ENCODE data around the gene INAVA. TPM values are rescaled to one million over a fixed set of nuclear protein-coding genes. Genes with fewer than 3 reads are reported as not detected.
"Not testable (repeated sequence)": the region's sequence is repeated elsewhere in the genome, so short reads cannot be mapped to it uniquely, and the experiment has no call there.

Gene INAVA
- total RNA-seq, 6 donors from 2014 or later, result 8.9 to 21.0 (median 16.3) TPM

GRCh38 chr1:200962631-200963030 lies 67.9 kb downstream of the INAVA start:
- Histone ChIP-seq H3K9me3 (no peaks in the 10 kb centered on the region), H3K27ac (no peak overlapping the region), H3K4me3 (no peak overlapping the region), H3K36me3 (no peaks in the 10 kb centered on the region), H3K4me1 (no peaks in the 10 kb centered on the region), H3K27me3 (no peaks in the 10 kb centered on the region)
- DNase-seq (no peak), ATAC-seq (ENCODE audit: low FRiP score in 2 of 2) (no peak)
- 92% methylated on average over 4 of the region's 4 CpGs for WGBS, 2 donors
- TF ChIP-seq POLR2A (IDR thresholded peaks at IDR 0.05) (no peak), POLR2AphosphoS5 (IDR thresholded peaks at IDR 0.05) (no peak), CTCF (IDR thresholded peaks at IDR 0.05) (no peak), EP300 (IDR thresholded peaks at IDR 0.05) (no peak)

- no peaks in the 10 kb centered on the region for H3K9me3 ChIP-seq
- no peak overlapping the region for H3K27ac ChIP-seq
- ATAC-seq (ENCODE audit: low FRiP score in 2 of 2), result no peak
- WGBS, 2 donors, result 83 to 85% methylated on average over 2 of the region's 2 CpGs
- H3K4me3 ChIP-seq, result no peak overlapping the region
- no peak for DNase-seq
- TF ChIP-seq POLR2A (IDR thresholded peaks at IDR 0.05) (no peak), CTCF (IDR thresholded peaks at IDR 0.05) (no peak), EP300 (IDR thresholded peaks at IDR 0.05) (no peak), POLR2AphosphoS5 (IDR thresholded peaks at IDR 0.05) (no peak)
- no peaks in the 10 kb centered on the region for H3K27me3 ChIP-seq
- H3K36me3 ChIP-seq, result no peaks in the 10 kb centered on the region
- no peaks in the 10 kb centered on the region for H3K4me1 ChIP-seq
These were observed 68.4 kb downstream of the INAVA start for GRCh38 chr1:200963076-200963475.

GRCh38 chr1:200963888-200964287 lies 69.2 kb downstream of the INAVA start:
- not testable (repeated sequence) for H3K27me3 ChIP-seq; H3K27ac ChIP-seq; H3K4me3 ChIP-seq; DNase-seq; H3K4me1 ChIP-seq; H3K9me3 ChIP-seq; H3K36me3 ChIP-seq; ATAC-seq (ENCODE audit: low FRiP score in 2 of 2)
- 95 to 97% methylated on average over 11 of the region's 11 CpGs for WGBS, 2 donors

Small RNAs within 50 kb of the gene (small RNA-seq; reads per million reads assigned to genes)
- 0 reads per million in 4 donors for gene RNU6-704P

Other genes starting within 250 kb of the INAVA start
- gene DDX59, start 225.0 kb upstream of the INAVA start, total RNA-seq, result 10 to 100 TPM; 18.4 to 35.6 (median 22.5) TPM
- 10 to 100 TPM; 19.9 to 45.1 (median 28.0) TPM for gene CAMSAP2, start 156.0 kb upstream of the INAVA start, total RNA-seq
- gene GPR25, start 21.9 kb upstream of the INAVA start, total RNA-seq, result under 1 TPM in 3 of 6 donors, not detected in 3; 0.49 to 0.74 (median 0.54) TPM
- 10 to 100 TPM in 1 of 6 donors, 1 to 10 TPM in 5; 3.6 to 18.9 (median 6.1) TPM for gene KIF21B, start 128.8 kb downstream of the INAVA start, total RNA-seq
- under 1 TPM in 3 of 6 donors, not detected in 3; 0.03 to 0.30 (median 0.10) TPM for gene CACNA1S, start 217.5 kb downstream of the INAVA start, total RNA-seq
- gene ASCL5, start 232.3 kb downstream of the INAVA start, total RNA-seq, result not detected

All from upper lobe of left lung (tissue), 6 donors.